Mesendoderm (in vitro differentiated cells): Measurements from ENCODE around the gene EBI3.
"Not testable (repeated sequence)": the region's sequence is repeated elsewhere in the genome, so short reads cannot be mapped to it uniquely, and the experiment has no call there.

Experiments
- DNase-seq: peaks from one replicate; pipeline ENCODE4 v3.0.0; 2013
- H2AK5ac ChIP-seq: 2 replicates; pipeline ENCODE4 v1.6.1; 2013; ENCODE audit warnings: low read length, inconsistent platforms
- H2BK120ac ChIP-seq: 2 replicates; pipeline ENCODE4 v1.6.1; 2013; ENCODE audit warnings: low read depth, mild to moderate bottlenecking, low read length, moderate library complexity, mixed read lengths
- H2BK15ac ChIP-seq: replicated peaks from 2 replicates; pipeline ENCODE4 v1.6.1; 2013; ENCODE audit warnings: low read depth, mild to moderate bottlenecking, moderate library complexity
- H2BK5ac ChIP-seq: 2 replicates; pipeline ENCODE4 v1.6.1; 2013; ENCODE audit warnings: low read length, inconsistent platforms
- H3K18ac ChIP-seq: 2 replicates; pipeline ENCODE4 v1.6.1; 2013; ENCODE audit warnings: mild to moderate bottlenecking, low read length, mixed read lengths
- H3K23ac ChIP-seq: one replicate; pipeline ENCODE4 v1.6.1; 2013; ENCODE audit warnings: low read length
- H3K27ac ChIP-seq: 2 replicates; pipeline ENCODE4 v1.5.1; 2013; ENCODE audit warnings: low read depth, mild to moderate bottlenecking, inconsistent platforms, low read length, moderate library complexity
- H3K27me3 ChIP-seq: 2 replicates; pipeline ENCODE4 v1.6.1; 2013; ENCODE audit warnings: low read length, control low read depth, mild to moderate bottlenecking, inconsistent platforms; ENCODE audit not compliant: insufficient read depth, poor library complexity
- H3K36me3 ChIP-seq: 2 replicates; pipeline ENCODE4 v1.6.1; 2013; ENCODE audit warnings: low read length, inconsistent platforms; ENCODE audit not compliant: control insufficient read depth, insufficient read depth
- H3K4ac ChIP-seq: one replicate; pipeline ENCODE4 v1.6.1; 2013; ENCODE audit warnings: low read depth, mild to moderate bottlenecking, low read length, moderate library complexity
- H3K4me1 ChIP-seq: 2 replicates; pipeline ENCODE4 v1.6.1; 2013; ENCODE audit warnings: low read depth, low read length, inconsistent platforms; ENCODE audit not compliant: control insufficient read depth
- H3K4me2 ChIP-seq: 2 replicates; pipeline ENCODE4 v1.6.1; 2013; ENCODE audit warnings: low read length
- H3K4me3 ChIP-seq: 2 replicates; pipeline ENCODE4 v1.5.1; 2013; ENCODE audit warnings: mild to moderate bottlenecking, low read length
- H3K56ac ChIP-seq: one replicate; pipeline ENCODE4 v1.6.1; 2013; ENCODE audit warnings: low read length
- H3K79me1 ChIP-seq: 2 replicates; pipeline ENCODE4 v1.6.1; 2013; ENCODE audit warnings: low read length, inconsistent platforms
- H3K79me2 ChIP-seq: 2 replicates; pipeline ENCODE4 v1.6.1; 2013; ENCODE audit warnings: mild to moderate bottlenecking, low read length; ENCODE audit not compliant: control insufficient read depth, insufficient read depth
- H3K9ac ChIP-seq: 2 replicates; pipeline ENCODE4 v1.6.1; 2013; ENCODE audit warnings: low read length, inconsistent platforms
- H4K5ac ChIP-seq: one replicate; pipeline ENCODE4 v1.6.1; 2013; ENCODE audit warnings: low read length
- H4K8ac ChIP-seq: one replicate; pipeline ENCODE4 v1.6.1; 2013; ENCODE audit warnings: low read depth, mild to moderate bottlenecking, control low read depth, low read length, moderate library complexity
- WGBS: extraction: QIAGEN DNeasy Blood & Tissue Kit; methylation state at CpG from one replicate; pipeline ENCODE4 v1.1.7; 2013; ENCODE audit warnings: low lambda C conversion rate, missing lambda C conversion rate; ENCODE audit not compliant: insufficient coverage; ENCODE audit errors: extremely low coverage; 5-methylcytosine and 5-hydroxymethylcytosine counted together

The EBI3 gene

GRCh38 chr19:4217429-4218264 is 11.7 kb upstream of the EBI3 start:
- Histone ChIP-seq H3K36me3 (no peaks in the 10 kb centered on the region), H3K18ac (no peak overlapping the region), H3K23ac (no peak overlapping the region), H3K9ac (no peak overlapping the region), H2AK5ac (no peak overlapping the region), H3K4ac (no peak overlapping the region), H3K79me2 (no peaks in the 10 kb centered on the region), H3K4me3 (no peak overlapping the region), H4K5ac (no peak overlapping the region), H3K27me3 (no peaks in the 10 kb centered on the region), H2BK5ac (no peak overlapping the region), H3K79me1 (no peaks in the 10 kb centered on the region), H2BK120ac (no peak overlapping the region), H2BK15ac (no peak overlapping the region), H3K4me2 (no peak overlapping the region), H4K8ac (no peak overlapping the region), H3K56ac (no peak overlapping the region), H3K4me1 (no peaks in the 10 kb centered on the region), H3K27ac (no peak overlapping the region)
- WGBS: no CpG with 5 or more reads among the region's 81 CpGs
- DNase-seq: no peak

GRCh38 chr19:4218523-4218922 is 10.8 kb upstream of the EBI3 start:
- not testable (repeated sequence) for H3K27me3 ChIP-seq, DNase-seq, H2BK15ac ChIP-seq, H3K36me3 ChIP-seq, H2BK120ac ChIP-seq, H4K8ac ChIP-seq, H3K56ac ChIP-seq, H3K79me1 ChIP-seq, H3K4ac ChIP-seq, H3K4me1 ChIP-seq, H2BK5ac ChIP-seq, H3K23ac ChIP-seq, H3K9ac ChIP-seq, H2AK5ac ChIP-seq, H4K5ac ChIP-seq, H3K4me2 ChIP-seq, H3K18ac ChIP-seq, H3K27ac ChIP-seq, H3K79me2 ChIP-seq, H3K4me3 ChIP-seq
- WGBS: no CpG with 5 or more reads among the region's 1 CpG

- Histone ChIP-seq H2AK5ac (no peak overlapping the region), H3K27me3 (no peaks in the 10 kb centered on the region), H3K79me1 (no peaks in the 10 kb centered on the region), H3K4me3 (no peak overlapping the region), H3K36me3 (no peaks in the 10 kb centered on the region), H3K4me1 (no peaks in the 10 kb centered on the region), H4K5ac (no peak overlapping the region), H3K4ac (no peak overlapping the region), H3K79me2 (no peaks in the 10 kb centered on the region), H3K27ac (no peak overlapping the region), H4K8ac (no peak overlapping the region), H3K56ac (no peak overlapping the region), H3K9ac (no peak overlapping the region), H2BK5ac (no peak overlapping the region), H3K23ac (no peak overlapping the region), H2BK120ac (no peak overlapping the region), H3K18ac (no peak overlapping the region), H3K4me2 (no peak overlapping the region), H2BK15ac (no peak overlapping the region)
- no CpG with 5 or more reads among the region's 7 CpGs for WGBS
- DNase-seq: no peak
Measured at GRCh38 chr19:4220188-4220587, 9.1 kb upstream of the EBI3 start.

GRCh38 chr19:4224470-4224869 is 4.9 kb upstream of the EBI3 start:
- Histone ChIP-seq H2BK5ac (no peak overlapping the region), H3K9ac (no peak overlapping the region), H3K23ac (no peak overlapping the region), H3K27ac (no peak overlapping the region), H2BK15ac (no peak overlapping the region), H3K18ac (no peak overlapping the region), H3K4me3 (no peak overlapping the region), H4K8ac (no peak overlapping the region), H3K56ac (no peak overlapping the region), H3K4me1 (no peaks in the 10 kb centered on the region), H3K27me3 (no peaks in the 10 kb centered on the region), H3K4me2 (no peak overlapping the region), H3K36me3 (no peaks in the 10 kb centered on the region), H3K4ac (no peak overlapping the region), H3K79me1 (no peaks in the 10 kb centered on the region), H2AK5ac (no peak overlapping the region), H4K5ac (no peak overlapping the region), H3K79me2 (no peaks in the 10 kb centered on the region), H2BK120ac (no peak overlapping the region)
- no peak for DNase-seq
- no CpG with 5 or more reads among the region's 15 CpGs for WGBS

GRCh38 chr19:4225885-4226284 is 3.4 kb upstream of the EBI3 start:
- Histone ChIP-seq H3K4me2 (no peak overlapping the region), H2BK120ac (no peak overlapping the region), H3K36me3 (no peaks in the 10 kb centered on the region), H2BK15ac (no peak overlapping the region), H2BK5ac (no peak overlapping the region), H3K4me3 (no peak overlapping the region), H4K5ac (no peak overlapping the region), H3K27me3 (no peaks in the 10 kb centered on the region), H3K79me2 (no peaks in the 10 kb centered on the region), H3K9ac (no peak overlapping the region), H3K18ac (no peak overlapping the region), H3K56ac (no peak overlapping the region), H2AK5ac (no peak overlapping the region), H3K79me1 (no peaks in the 10 kb centered on the region), H3K27ac (no peak overlapping the region), H3K4ac (no peak overlapping the region), H3K4me1 (no peaks in the 10 kb centered on the region), H3K23ac (no peak overlapping the region), H4K8ac (no peak overlapping the region)
- no peak for DNase-seq
- no CpG with 5 or more reads among the region's 8 CpGs for WGBS

- Histone ChIP-seq H3K4me1 (no peaks in the 10 kb centered on the region), H2BK15ac (no peak overlapping the region), H3K27ac (no peak overlapping the region), H3K9ac (no peak overlapping the region), H2AK5ac (no peak overlapping the region), H4K5ac (no peak overlapping the region), H3K4me3 (no peak overlapping the region), H3K4ac (no peak overlapping the region), H4K8ac (no peak overlapping the region), H2BK120ac (no peak overlapping the region), H2BK5ac (no peak overlapping the region), H3K23ac (no peak overlapping the region), H3K4me2 (no peak overlapping the region), H3K27me3 (no peaks in the 10 kb centered on the region), H3K79me1 (no peaks in the 10 kb centered on the region), H3K79me2 (no peaks in the 10 kb centered on the region), H3K56ac (no peak overlapping the region), H3K18ac (no peak overlapping the region), H3K36me3 (no peaks in the 10 kb centered on the region)
- no peak for DNase-seq
Measured at GRCh38 chr19:4227771-4228170, 1.6 kb upstream of the EBI3 start.
